Neural progenitor cell (in vitro differentiated cells): ENCODE measurements around the gene CDCP1.

Experiments used
- EZH2 ChIP-seq: fragments of 200-600 bp; sonication (generic); IDR thresholded peaks from 2 replicates; pipeline ENCODE4 v1.6.1; 2017; ENCODE audit warnings: antibody characterized with exemption, mild to moderate bottlenecking, moderate library complexity
- TF ChIP-seq, protein P1 (sequence below): fragments of 200-600 bp; sonication (generic); IDR thresholded peaks from 2 replicates; pipeline ENCODE4 v1.5.1; 2017; ENCODE audit warnings: antibody characterized with exemption, mild to moderate bottlenecking

DNA sequence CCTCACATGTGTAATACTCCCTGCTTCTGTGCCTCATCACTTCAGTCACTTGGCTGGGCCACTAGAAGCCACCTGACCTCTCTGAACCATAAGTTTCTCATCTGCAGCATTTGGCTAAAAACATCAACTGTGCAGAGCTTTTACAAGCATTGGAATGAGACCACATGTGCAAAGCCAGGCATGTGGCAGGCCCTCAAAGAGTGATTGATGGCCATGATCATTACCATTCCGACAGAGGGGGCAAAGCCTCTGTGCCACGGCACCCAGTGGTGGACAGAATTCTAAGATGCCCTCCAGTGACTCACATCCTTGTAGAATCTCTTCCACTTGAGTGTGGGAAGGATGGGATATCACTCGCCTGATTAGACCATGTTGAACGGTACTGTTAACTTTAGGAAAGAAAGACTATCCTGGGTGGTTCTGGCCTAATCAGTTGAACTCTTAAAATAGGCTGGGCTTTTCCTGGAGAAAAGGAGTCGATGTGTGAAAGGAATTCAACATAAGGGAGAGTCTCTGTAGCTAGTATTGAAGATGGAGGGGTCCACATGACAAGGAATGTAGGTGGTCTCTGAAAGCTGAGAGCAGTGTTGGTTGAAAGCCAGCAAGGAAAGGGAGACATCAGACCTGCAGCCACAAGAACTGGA is 13.5 kb downstream of the CDCP1 start:
- TF ChIP-seq EZH2 = no peak
- TF ChIP-seq, protein P1, sequence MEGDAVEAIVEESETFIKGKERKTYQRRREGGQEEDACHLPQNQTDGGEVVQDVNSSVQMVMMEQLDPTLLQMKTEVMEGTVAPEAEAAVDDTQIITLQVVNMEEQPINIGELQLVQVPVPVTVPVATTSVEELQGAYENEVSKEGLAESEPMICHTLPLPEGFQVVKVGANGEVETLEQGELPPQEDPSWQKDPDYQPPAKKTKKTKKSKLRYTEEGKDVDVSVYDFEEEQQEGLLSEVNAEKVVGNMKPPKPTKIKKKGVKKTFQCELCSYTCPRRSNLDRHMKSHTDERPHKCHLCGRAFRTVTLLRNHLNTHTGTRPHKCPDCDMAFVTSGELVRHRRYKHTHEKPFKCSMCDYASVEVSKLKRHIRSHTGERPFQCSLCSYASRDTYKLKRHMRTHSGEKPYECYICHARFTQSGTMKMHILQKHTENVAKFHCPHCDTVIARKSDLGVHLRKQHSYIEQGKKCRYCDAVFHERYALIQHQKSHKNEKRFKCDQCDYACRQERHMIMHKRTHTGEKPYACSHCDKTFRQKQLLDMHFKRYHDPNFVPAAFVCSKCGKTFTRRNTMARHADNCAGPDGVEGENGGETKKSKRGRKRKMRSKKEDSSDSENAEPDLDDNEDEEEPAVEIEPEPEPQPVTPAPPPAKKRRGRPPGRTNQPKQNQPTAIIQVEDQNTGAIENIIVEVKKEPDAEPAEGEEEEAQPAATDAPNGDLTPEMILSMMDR = no peak
